GM12878 (cell line): Measurements from ENCODE around the gene ZNF839. TPM values are rescaled to one million over a fixed set of nuclear protein-coding genes. Genes with fewer than 3 reads are reported as not detected.

Experiments
- ATF7 ChIP-seq: fragments of 450-650 bp; IDR thresholded peaks from 2 replicates; pipeline ENCODE4 v1.6.1; 2016; ENCODE audit warnings: low read depth, mild to moderate bottlenecking
- CTCF ChIP-seq, 3 experiments: IDR thresholded peaks in 2 of 3; conservative IDR thresholded peaks in 1 of 3; 2 replicates each; pipeline ENCODE4 v1.5.1; 2011; ENCODE audit warnings: low read depth in 3 of 3, low read length in 3 of 3, mild to moderate bottlenecking in 3 of 3, control low read depth in 2 of 3, moderate library complexity in 2 of 3, inconsistent platforms in 1 of 3, mixed read lengths in 1 of 3; ENCODE audit not compliant: control insufficient read depth in 2 of 3, insufficient read depth in 1 of 3; ENCODE audit errors: extremely low read depth in 1 of 3
- HCFC1 ChIP-seq: fragments of 150-350 bp; IDR thresholded peaks from 2 replicates; pipeline ENCODE4 v1.6.1; 2014; ENCODE audit warnings: low read length
- HDAC2 ChIP-seq: fragments of 200-600 bp; sonication (generic); IDR thresholded peaks from 2 replicates; pipeline ENCODE4 v1.6.1; 2017
- NR2C2 ChIP-seq: IDR thresholded peaks from 2 replicates; pipeline ENCODE4 v1.6.1; 2011; ENCODE audit warnings: borderline replicate concordance, low read depth; ENCODE audit not compliant: control insufficient read depth, insufficient read length
- PAX8 ChIP-seq: fragments of 450-650 bp; IDR thresholded peaks from 2 replicates; pipeline ENCODE4 v1.6.1; 2017; ENCODE audit warnings: mild to moderate bottlenecking, moderate library complexity
- POLR2AphosphoS2 ChIP-seq: IDR thresholded peaks from 2 replicates; pipeline ENCODE4 v1.6.1; 2011; ENCODE audit warnings: low read depth, mild to moderate bottlenecking, low read length, improper control_type of control experiment, moderate library complexity
- RCOR1 ChIP-seq: conservative IDR thresholded peaks from 2 replicates; pipeline ENCODE4 v1.6.1; 2012; ENCODE audit warnings: low read depth, low read length, improper control_type of control experiment
- SREBF2 ChIP-seq: IDR thresholded peaks from 2 replicates; pipeline ENCODE4 v1.6.1; 2012; ENCODE audit warnings: mild to moderate bottlenecking, low read length
- SRF ChIP-seq, 2 experiments: IDR thresholded peaks; 2 replicates each; pipeline ENCODE4 v1.6.1; 2011; ENCODE audit warnings: low read depth in 2 of 2, low read length in 2 of 2, mild to moderate bottlenecking in 1 of 2, moderate library complexity in 1 of 2
- STAT1 ChIP-seq: fragments of 450-650 bp; conservative IDR thresholded peaks from 2 replicates; pipeline ENCODE4 v1.6.1; 2014; ENCODE audit warnings: antibody characterized with exemption, mild to moderate bottlenecking
- SUZ12 ChIP-seq: fragments of 200-600 bp; sonication (generic); IDR thresholded peaks from one replicate; pipeline ENCODE4 v1.6.1; 2018; ENCODE audit warnings: antibody characterized with exemption, mild to moderate bottlenecking; ENCODE audit not compliant: unreplicated experiment
- ZBTB11 ChIP-seq: fragments of 450-650 bp; formaldehyde crosslinking; IDR thresholded peaks from 2 replicates; pipeline ENCODE4 v1.5.0; 2022; ENCODE audit warnings: mild to moderate bottlenecking, missing genetic modification characterization
- polyA plus RNA-seq, 11 experiments: library from polyadenylated mRNA; depleted of rRNA in 4 of 11; unstranded in 6 of 11; stranded (reverse) in 5 of 11; fragments of >200 nt; fragmentation: Nextera tagmentation in 4 of 11; fragmentation: Illumina TruSeq in 1 of 11; extraction: Ambion mirVana in 4 of 11; extraction: Trizol in 1 of 11; gene quantifications; 1 replicate in 1 of 11; 2 replicates in 10 of 11; pipeline versions ENCODE4 v1.2.1 to v1.2.3, GENCODE V29; 2011 to 2016; ENCODE audit warnings: inconsistent platforms in 2 of 11, missing spikeins in 2 of 11, low read depth in 1 of 11
- total RNA-seq, 4 experiments: library from RNA; depleted of rRNA in 3 of 4; stranded (reverse); fragments of >200 nt in 3 of 4; fragmentation: Illumina TruSeq in 1 of 4; extraction: Trizol in 1 of 4; gene quantifications; 2 replicates each; pipeline versions ENCODE4 v1.2.1 to v1.2.3, GENCODE V29; 2013 to 2021

ZNF839 gene
- total and polyA plus RNA-seq, 10 of the 15 experiments (the other 5 are each of a cell fraction or from before 2014, with no cell fraction given), result 1.4 to 14.4 (median 8.6) TPM

- peak; percentile 84 to 93 (median 89) for TF ChIP-seq CTCF (IDR thresholded peaks at IDR 0.05 in 2 of 3, conservative IDR thresholded peaks at IDR 0.05 in 1 of 3; ENCODE audit: control insufficient read depth in 2 of 3, extremely low read depth in 1 of 3, insufficient read depth in 1 of 3, low read depth in 3 of 3, low read length in 3 of 3)
- TF ChIP-seq RCOR1, result 0 out of 2 replicates have a peak, but pooled peaks have one; percentile 74
- no peak for TF ChIP-seq NR2C2
- TF ChIP-seq STAT1, result 0 out of 2 replicates have a peak, but pooled peaks have one; percentile 45
- no peak for TF ChIP-seq SRF (IDR thresholded peaks at IDR 0.05; ENCODE audit: low read depth in 2 of 2, low read length in 2 of 2)
- no peak for TF ChIP-seq ZBTB11 (CRISPR knock-in tag)
- no peak for TF ChIP-seq POLR2AphosphoS2
- peak; percentile 44; the same call in 1 of the 2 replicates for TF ChIP-seq HCFC1
- TF ChIP-seq SREBF2, result peak; percentile 98
- TF ChIP-seq ATF7, result peak; percentile 84
- no peak for TF ChIP-seq PAX8
- no peak for TF ChIP-seq HDAC2
- no peak for TF ChIP-seq SUZ12
Observed at GRCh38 chr14:102316743-102317563, 2.6 kb upstream of the ZNF839 start (continued).
